IPS-NIHi11 (cell line): ENCODE measurements around the gene CYP46A1.

Experiments
- DNase-seq: peaks from one replicate; pipeline ENCODE4 v3.0.0; 2012; ENCODE audit warnings: mixed read lengths, low spot score

Gene CYP46A1

GRCh38 chr14:99715266-99716000, 31.3 kb downstream of the CYP46A1 start:
- DNase-seq, result no peak

- DNase-seq, result no peak
Observed at GRCh38 chr14:99716091-99716849, 32.2 kb downstream of the CYP46A1 start.

- DNase-seq, result no peak
Observed at GRCh38 chr14:99716850-99717681, 33.0 kb downstream of the CYP46A1 start.

- DNase-seq, result no peak
Observed at GRCh38 chr14:99717682-99718013, 33.5 kb downstream of the CYP46A1 start.

GRCh38 chr14:99718031-99718810, 34.1 kb downstream of the CYP46A1 start:
- DNase-seq, result no peak

GRCh38 chr14:99718811-99719192, 34.7 kb downstream of the CYP46A1 start:
- DNase-seq, result no peak

GRCh38 chr14:99720941-99721791, 37.1 kb downstream of the CYP46A1 start:
- DNase-seq, result no peak

GRCh38 chr14:99721792-99722516, 37.9 kb downstream of the CYP46A1 start:
- no peak for DNase-seq

GRCh38 chr14:99722741-99723140, 38.6 kb downstream of the CYP46A1 start:
- no peak for DNase-seq

- DNase-seq, result no peak
Observed at GRCh38 chr14:99724196-99724891, 40.2 kb downstream of the CYP46A1 start.

- peak; percentile 9 for DNase-seq
Observed at GRCh38 chr14:99724939-99725773, 41.1 kb downstream of the CYP46A1 start.

GRCh38 chr14:99725774-99726537, 41.9 kb downstream of the CYP46A1 start:
- DNase-seq, result no peak

- DNase-seq, result no peak
Observed at GRCh38 chr14:99726538-99727095, 42.5 kb downstream of the CYP46A1 start.

- DNase-seq, result no peak
Observed at GRCh38 chr14:99727096-99727870, 43.2 kb downstream of the CYP46A1 start.

GRCh38 chr14:99728231-99728920, 44.3 kb downstream of the CYP46A1 start:
- no peak for DNase-seq

GRCh38 chr14:99728981-99729451, 44.9 kb downstream of the CYP46A1 start:
- DNase-seq, result no peak
